ENCODE measurements around the gene NSD1. TPM values are rescaled to one million over a fixed set of nuclear protein-coding genes. Genes with fewer than 3 reads are reported as not detected.

The NSD1 gene
- total and polyA plus RNA-seq, 10 of the 15 experiments (the other 5 are each of a cell fraction or from before 2014, with no cell fraction given) = 7.0 to 57.9 (median 30.4) TPM

- DNase-seq (ENCODE audit: low read depth, low spot score) (no peak), ATAC-seq (no peak), FAIRE-seq (no peak)
- 85% methylated on average over 4 of the region's 4 CpGs for WGBS (ENCODE audit: insufficient coverage, insufficient replicate concordance, low lambda C conversion rate, missing lambda C conversion rate)
- Histone ChIP-seq H3K9me3 (replicated peaks; ENCODE audit: control insufficient read depth, insufficient read depth, low read length) (no peaks in the 10 kb centered on the region), H3K27ac (ENCODE audit: control insufficient read depth, insufficient read depth) (no peak overlapping the region), H3K36me3 (ENCODE audit: control insufficient read depth in 2 of 2, insufficient read depth in 2 of 2, low read length in 1 of 2) (peaks cover 3 to 6% of the 10 kb centered on the region in 2 experiments; a peak in 2 of 4 replicates), H3K79me2 (ENCODE audit: control insufficient read depth, insufficient read depth, low read length) (peaks cover 1% of the 10 kb centered on the region; the same call in 1 of the 2 replicates), H3K4me3 (no peak overlapping the region), H2AFZ (ENCODE audit: control insufficient read depth, low read depth, low read length) (no peak overlapping the region), H3K27me3 (replicated peaks in 1 of 2; ENCODE audit: control insufficient read depth in 2 of 2, insufficient read depth in 2 of 2, low read length in 1 of 2) (no peaks in the 10 kb centered on the region), H3K4me1 (ENCODE audit: control insufficient read depth, insufficient read depth, low read length) (no peaks in the 10 kb centered on the region), H3K4me2 (ENCODE audit: control insufficient read depth, insufficient read depth) (no peak overlapping the region), H3K9ac (ENCODE audit: control insufficient read depth, insufficient read depth, low read length) (no peak overlapping the region), H4K20me1 (ENCODE audit: control insufficient read depth, insufficient read depth) (no peaks in the 10 kb centered on the region)
- in situ Hi-C loops (cut with MboI) = no loop called here
- intact Hi-C loops (cut with micrococcal nuclease; ENCODE audit: unreplicated experiment) = no loop called here
- ChIA-PET SMC1A (ENCODE audit: uncharacterized antibody, unreplicated experiment) (no interaction called here), CTCF (interaction anchor here (1.5 kb wide), 1 partner anchor 119 kb away, joined by 3 read pairs; no protein-coding TSS in a partner anchor), POLR2A (no interaction called here), RAD21 (ENCODE audit: unreplicated experiment) (no interaction called here)
- BruUV-seq (replicated peaks) = no TSS peak
- TF ChIP-seq BRCA1 (IDR thresholded peaks at IDR 0.05; ENCODE audit: low read depth, low read length) (no peak), CBX5 (IDR thresholded peaks at IDR 0.05; ENCODE audit: low read depth) (no peak), MEF2A (IDR thresholded peaks at IDR 0.05; ENCODE audit: insufficient read depth, low read depth, low read length) (no peak), FOXM1 (IDR thresholded peaks at IDR 0.05; ENCODE audit: low read depth, low read length) (no peak), SIN3A (IDR thresholded peaks at IDR 0.05; ENCODE audit: low read depth, low read length) (no peak), RBBP5 (conservative IDR thresholded peaks at IDR 0.05) (no peak), SKIL (IDR thresholded peaks at IDR 0.05; ENCODE audit: low read depth, poor library complexity, severe bottlenecking) (no peak), ATF3 (IDR thresholded peaks at IDR 0.05; ENCODE audit: borderline replicate concordance, extremely low read depth, low read depth, low read length) (no peak), MLLT1 (IDR thresholded peaks at IDR 0.05) (no peak), ZNF384 (IDR thresholded peaks at IDR 0.05; ENCODE audit: borderline replicate concordance, low read depth, low read length) (no peak), ZZZ3 (IDR thresholded peaks at IDR 0.05; ENCODE audit: control insufficient read depth, insufficient read length, low read depth) (no peak)
Observed at GRCh38 chr5:177232358-177232757, 98.8 kb downstream of the NSD1 start.
